Calu3 (cell line): Measurements from ENCODE around the gene CYP19A1. TPM values are rescaled to one million over a fixed set of nuclear protein-coding genes. Genes with fewer than 3 reads are reported as not detected.

Experiments used
- BruUV-seq: library from RNA; stranded (reverse); fragments of 400-500 nt; replicated peaks from 2 replicates; lab custom pipeline; 2021; lab: Mats Ljungman, UMichigan
- CTCF ChIA-PET: fragments of 300-600 bp; sonication (Branson Sonifier 250); formaldehyde crosslinking; loops from one replicate; lab custom pipeline; 2022; ENCODE audit warnings: antibody characterized with exemption; lab: Charles Lee
- DNase-seq: peaks from one replicate; pipeline ENCODE4 v3.0.0; 2022
- H3K27ac Mint-ChIP-seq: one replicate; pipeline ENCODE4 v1.8.0; 2022; ENCODE audit warnings: mixed read lengths; ENCODE audit not compliant: unreplicated experiment
- H3K27me3 Mint-ChIP-seq: one replicate; pipeline ENCODE4 v1.8.0; 2022; ENCODE audit warnings: mixed read lengths; ENCODE audit not compliant: unreplicated experiment
- H3K36me3 Mint-ChIP-seq: one replicate; pipeline ENCODE4 v1.8.0; 2022; ENCODE audit warnings: mild to moderate bottlenecking, moderate library complexity, mixed read lengths; ENCODE audit not compliant: insufficient read depth, unreplicated experiment
- H3K4me1 Mint-ChIP-seq: one replicate; pipeline ENCODE4 v1.8.0; 2022; ENCODE audit warnings: mild to moderate bottlenecking, low read depth, mixed read lengths; ENCODE audit not compliant: unreplicated experiment
- H3K4me3 Mint-ChIP-seq: one replicate; pipeline ENCODE4 v1.8.0; 2022; ENCODE audit warnings: mild to moderate bottlenecking, low read depth, moderate library complexity, mixed read lengths; ENCODE audit not compliant: unreplicated experiment
- H3K9me3 Mint-ChIP-seq: one replicate; pipeline ENCODE4 v1.8.0; 2022; ENCODE audit warnings: low read depth, mixed read lengths; ENCODE audit not compliant: unreplicated experiment
- CTCF ChIP-seq: fragments of 200-600 bp; IDR thresholded peaks from one replicate; pipeline ENCODE4 v1.8.0; 2022; ENCODE audit warnings: antibody characterized with exemption; ENCODE audit not compliant: unreplicated experiment
- intact Hi-C: fragments of 100-400 bp; cut with micrococcal nuclease; formaldehyde crosslinking; loops from one replicate; pipeline ENCODE4 v1.10.0; 2022; ENCODE audit not compliant: unreplicated experiment
- total RNA-seq: library from RNA; stranded (reverse); gene quantifications from 2 replicates; pipeline ENCODE4 v1.2.3, GENCODE V29; 2022

The CYP19A1 gene
- total RNA-seq, 1 experiment from 2014 or later, result not detected

- no peaks in the 10 kb centered on the region for H3K36me3 Mint-ChIP-seq
- CTCF ChIA-PET, result interaction anchor here (0.8 to 1.0 kb wide), 2 partner anchors 83 to 113 kb away, joined by 3 read pairs; no protein-coding TSS in a partner anchor
- no peak overlapping the region for H3K27ac Mint-ChIP-seq
- no peak overlapping the region for H3K4me3 Mint-ChIP-seq
- no peaks in the 10 kb centered on the region for H3K9me3 Mint-ChIP-seq
- intact Hi-C loops, result no loop called here
- peaks cover 5% of the 10 kb centered on the region for H3K4me1 Mint-ChIP-seq
- BruUV-seq, result no TSS peak
- no peak for DNase-seq
- H3K27me3 Mint-ChIP-seq, result no peaks in the 10 kb centered on the region
- TF ChIP-seq CTCF, result no peak
Observed at GRCh38 chr15:51363383-51363782, 25.0 kb upstream of the CYP19A1 start.

GRCh38 chr15:51359981-51360380 lies 21.6 kb upstream of the CYP19A1 start:
- no TSS peak for BruUV-seq
- Mint-ChIP-seq H3K4me3 (no peak overlapping the region), H3K4me1 (no peaks in the 10 kb centered on the region), H3K27me3 (peaks cover 3% of the 10 kb centered on the region), H3K9me3 (no peaks in the 10 kb centered on the region), H3K27ac (no peak overlapping the region), H3K36me3 (no peaks in the 10 kb centered on the region)
- intact Hi-C loops, result no loop called here
- CTCF ChIA-PET, result no interaction called here
- TF ChIP-seq CTCF, result no peak
- DNase-seq, result no peak

GRCh38 chr15:51356983-51357382 lies 18.6 kb upstream of the CYP19A1 start:
- no TSS peak for BruUV-seq
- Mint-ChIP-seq H3K27ac (no peak overlapping the region), H3K9me3 (no peaks in the 10 kb centered on the region), H3K27me3 (peaks cover 33% of the 10 kb centered on the region), H3K36me3 (no peaks in the 10 kb centered on the region), H3K4me3 (no peak overlapping the region), H3K4me1 (no peaks in the 10 kb centered on the region)
- TF ChIP-seq CTCF, result no peak
- no peak for DNase-seq
- intact Hi-C loops, result no loop called here
- CTCF ChIA-PET, result no interaction called here

GRCh38 chr15:51356147-51356546 lies 17.8 kb upstream of the CYP19A1 start:
- no TSS peak for BruUV-seq
- Mint-ChIP-seq H3K4me1 (no peaks in the 10 kb centered on the region), H3K36me3 (no peaks in the 10 kb centered on the region), H3K4me3 (no peak overlapping the region), H3K27me3 (peaks cover 42% of the 10 kb centered on the region), H3K9me3 (no peaks in the 10 kb centered on the region), H3K27ac (no peak overlapping the region)
- intact Hi-C loops, result no loop called here
- no peak for DNase-seq
- CTCF ChIA-PET, result no interaction called here
- TF ChIP-seq CTCF, result no peak
